ENCODE measurements around the gene ATXN1.
A peak's percentile ranks its signal among the peaks of the same experiment; 100 is the strongest.

ATXN1 gene

DNA sequence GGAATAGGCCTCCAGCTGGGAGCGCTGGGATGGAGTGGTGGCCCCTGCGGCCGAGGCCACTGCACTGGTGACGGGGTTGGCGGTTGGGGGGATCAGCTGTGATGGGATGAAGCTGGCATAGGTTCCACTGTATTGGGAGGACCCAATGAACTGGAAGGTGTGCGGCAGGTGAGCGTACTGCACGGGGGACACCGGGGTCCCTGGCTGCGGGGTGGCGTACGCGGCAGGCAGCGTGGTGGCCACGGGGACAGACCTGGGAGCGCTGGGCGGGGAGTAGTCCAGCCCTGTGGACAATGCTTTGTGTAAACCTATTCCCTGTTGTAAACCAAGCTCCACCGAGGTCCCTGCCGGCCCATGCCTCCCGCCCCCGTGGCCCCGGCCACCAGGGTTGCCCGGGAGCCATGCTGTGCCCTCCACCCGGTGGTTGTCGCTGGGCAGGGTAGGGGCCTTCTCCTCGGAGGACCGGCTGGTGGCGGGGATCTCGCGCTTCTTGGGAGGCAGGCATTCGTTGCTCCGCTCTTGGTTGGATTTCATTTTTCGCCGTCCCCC is 433.4 kb downstream of the ATXN1 start:
- TF ChIP-seq CTCF (IDR thresholded peaks at IDR 0.05; ENCODE audit: control extremely low read depth, extremely low read depth, low read depth, missing control alignments), result no peak
- CTCF ChIA-PET, result interaction anchor here (1.1 to 2.0 kb wide), 2 partner anchors 42 to 186 kb away, joined by 3 to 10 read pairs; no protein-coding TSS in a partner anchor
- POLR2A ChIA-PET, result no interaction called here
- DNase-seq (ENCODE audit: extremely low spot score), result no peak

DNA sequence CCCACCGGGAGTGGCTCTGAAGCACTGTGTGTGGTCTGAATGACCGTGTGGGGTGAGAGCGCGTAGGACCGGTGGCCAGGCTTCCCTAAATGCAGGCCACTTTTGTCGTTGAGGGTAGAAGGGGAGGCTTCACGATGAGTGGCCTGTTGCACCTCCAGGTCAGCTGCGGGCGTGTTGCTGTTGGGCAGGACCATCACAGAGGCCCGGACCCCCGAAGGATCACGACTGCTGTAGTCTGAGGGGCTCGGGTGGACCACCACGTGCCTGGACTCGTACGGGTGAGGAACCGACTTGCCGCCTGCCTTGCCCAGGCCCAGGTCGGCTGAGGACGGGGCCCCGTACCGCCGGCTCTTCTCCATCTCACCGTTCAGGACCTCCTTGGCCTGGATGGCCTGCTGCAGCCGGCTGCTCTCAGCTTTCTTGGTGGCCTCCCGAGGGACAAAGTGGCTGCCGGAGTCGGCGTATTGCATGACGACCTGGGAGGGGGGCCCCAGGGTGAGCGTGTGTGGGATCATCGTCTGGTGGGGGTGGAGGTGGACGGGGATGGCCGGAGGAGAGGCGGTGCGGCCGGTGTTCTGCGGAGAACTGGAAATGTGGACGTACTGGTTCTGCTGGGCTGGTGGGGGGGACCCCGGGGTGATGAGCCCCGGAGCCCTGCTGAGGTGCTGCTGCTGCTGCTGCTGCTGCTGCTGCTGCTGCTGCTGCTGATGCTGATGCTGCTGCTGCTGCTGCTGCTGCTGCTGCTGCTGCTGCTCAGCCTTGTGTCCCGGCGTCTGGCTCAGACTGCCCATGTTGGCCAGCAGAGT is 434.1 kb downstream of the ATXN1 start:
- DNase-seq (ENCODE audit: extremely low spot score), result no peak
- CTCF ChIA-PET, result interaction anchor here (1.1 kb wide), 1 partner anchor 186 kb away, joined by 3 read pairs; no protein-coding TSS in a partner anchor
- POLR2A ChIA-PET, result no interaction called here
- no peak for TF ChIP-seq CTCF (IDR thresholded peaks at IDR 0.05; ENCODE audit: control extremely low read depth, extremely low read depth, low read depth, missing control alignments)

DNA sequence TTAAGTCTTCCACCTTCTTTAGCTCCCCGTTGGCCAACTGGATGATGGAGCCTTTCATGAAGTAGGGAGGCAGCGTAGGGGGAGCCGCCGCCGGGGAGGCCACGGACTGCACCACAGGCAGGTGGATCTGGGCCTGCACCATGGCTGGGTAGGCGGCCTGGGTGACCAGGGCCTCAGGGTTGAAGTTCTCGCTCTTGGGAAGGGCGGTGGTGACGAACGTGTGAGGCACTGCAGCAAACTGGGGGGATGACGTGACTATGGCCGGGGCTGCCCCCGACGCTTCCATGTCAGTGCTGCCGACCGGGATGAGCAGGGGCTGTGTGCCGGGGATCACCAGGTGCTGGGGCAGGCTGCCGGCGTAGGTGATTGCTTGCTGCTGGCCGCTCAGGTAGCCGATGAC is 434.7 kb downstream of the ATXN1 start:
- POLR2A ChIA-PET, result no interaction called here
- CTCF ChIA-PET, result interaction anchor here (1.1 kb wide), 1 partner anchor 187 kb away, joined by 3 read pairs; no protein-coding TSS in a partner anchor
- no peak for TF ChIP-seq CTCF (IDR thresholded peaks at IDR 0.05; ENCODE audit: control extremely low read depth, extremely low read depth, low read depth, missing control alignments)

GRCh38 chr6:16324606-16325225 is 436.5 kb downstream of the ATXN1 start:
- no peak for DNase-seq (ENCODE audit: extremely low spot score)
- ChIA-PET POLR2A (no interaction called here), CTCF (interaction anchor here (0.8 to 3.0 kb wide), 8 partner anchors 8 to 443 kb away, joined by 3 to 32 read pairs (median 4); no protein-coding TSS in a partner anchor)
- no peak for TF ChIP-seq CTCF (IDR thresholded peaks at IDR 0.05; ENCODE audit: control extremely low read depth, extremely low read depth, low read depth, missing control alignments)

More for the DNA sequence above, 434.7 kb downstream of the ATXN1 start:
- no peak for DNase-seq (ENCODE audit: extremely low spot score)

GRCh38 chr6:16324184-16324583 is 437.1 kb downstream of the ATXN1 start:
- POLR2A ChIA-PET, result no interaction called here
- CTCF ChIA-PET, result interaction anchor here (1.0 to 3.0 kb wide), 7 partner anchors 7 to 444 kb away, joined by 3 to 32 read pairs (median 3); no protein-coding TSS in a partner anchor
- DNase-seq (ENCODE audit: extremely low spot score), result no peak
- no peak for TF ChIP-seq CTCF (IDR thresholded peaks at IDR 0.05; ENCODE audit: control extremely low read depth, extremely low read depth, low read depth, missing control alignments)

GRCh38 chr6:16322666-16323312 is 438.5 kb downstream of the ATXN1 start:
- TF ChIP-seq CTCF (IDR thresholded peaks at IDR 0.05; ENCODE audit: control extremely low read depth, extremely low read depth, low read depth, missing control alignments), result no peak
- DNase-seq (ENCODE audit: extremely low spot score), result peak; percentile 84
- ChIA-PET POLR2A (interaction anchor here (0.5 to 1.3 kb wide), 3 partner anchors 97 to 440 kb away, joined by 3 to 6 read pairs (median 4); no protein-coding TSS in a partner anchor), CTCF (interaction anchor here (0.7 to 3.0 kb wide), 7 partner anchors 10 to 448 kb away, joined by 3 to 32 read pairs (median 8); partner anchors contain the start of gene ATXN1)

All from GM10248 (cell line).